Inflammatory macrophage (primary cell): Measurements from ENCODE around the gene CHST8.
A peak's percentile ranks its signal among the peaks of the same experiment; 100 is the strongest.

Experiments used
- DNase-seq, 2 donors: peaks; one replicate each; pipeline ENCODE4 v3.0.0-alpha.2; 2020 to 2022

CHST8 gene

GRCh38 chr19:33799476-33799875, 177.7 kb downstream of the CHST8 start:
- DNase-seq: no peak

GRCh38 chr19:33800012-33800680, 178.4 kb downstream of the CHST8 start:
- DNase-seq: no peak

GRCh38 chr19:33801411-33801810, 179.7 kb downstream of the CHST8 start:
- DNase-seq: no peak

- DNase-seq: no peak
Observed at GRCh38 chr19:33802001-33802400, 180.2 kb downstream of the CHST8 start.

GRCh38 chr19:33802801-33803200, 181.0 kb downstream of the CHST8 start:
- no peak for DNase-seq

- DNase-seq: no peak
Observed at GRCh38 chr19:33803383-33803782, 181.6 kb downstream of the CHST8 start.

- no peak for DNase-seq
Observed at GRCh38 chr19:33804021-33804799, 182.5 kb downstream of the CHST8 start.

- no peak for DNase-seq
Observed at GRCh38 chr19:33805313-33805712, 183.6 kb downstream of the CHST8 start.

- DNase-seq: no peak
Observed at GRCh38 chr19:33805840-33806433, 184.2 kb downstream of the CHST8 start.

- DNase-seq: no peak
Observed at GRCh38 chr19:33806434-33806881, 184.7 kb downstream of the CHST8 start.

GRCh38 chr19:33808399-33808798, 186.6 kb downstream of the CHST8 start:
- no peak for DNase-seq

- no peak for DNase-seq
Observed at GRCh38 chr19:33809960-33810359, 188.2 kb downstream of the CHST8 start.

- no peak for DNase-seq
Observed at GRCh38 chr19:33810821-33811220, 189.1 kb downstream of the CHST8 start.

GRCh38 chr19:33811246-33811645, 189.5 kb downstream of the CHST8 start:
- DNase-seq: no peak

GRCh38 chr19:33811736-33812387, 190.1 kb downstream of the CHST8 start:
- peak; percentile 35 to 70 for DNase-seq

- DNase-seq: no peak
Observed at GRCh38 chr19:33812388-33813330, 190.9 kb downstream of the CHST8 start.

- no peak for DNase-seq
Observed at GRCh38 chr19:33813391-33814101, 191.8 kb downstream of the CHST8 start.

- no peak for DNase-seq
Observed at GRCh38 chr19:33814181-33815165, 192.7 kb downstream of the CHST8 start.

- peak; percentile 64 to 77 for DNase-seq
Observed at GRCh38 chr19:33815380-33816340, 193.9 kb downstream of the CHST8 start.
